AG04450 (cell line): ENCODE results near the gene AAGAB. TPM values are rescaled to one million over a fixed set of nuclear protein-coding genes. Genes with fewer than 3 reads are reported as not detected.

ENCODE experiments used
- CTCF ChIA-PET: fragments of 300-600, 350-600 bp; formaldehyde crosslinking; extraction: SDS; loops from one replicate; lab custom pipeline; 2022; ENCODE audit warnings: antibody characterized with exemption, inconsistent platforms; lab: Charles Lee
- POLR2A ChIA-PET: fragments of 350-600 bp; formaldehyde crosslinking; extraction: SDS; loops from one replicate; lab custom pipeline; 2021; ENCODE audit warnings: antibody characterized with exemption, inconsistent platforms; lab: Yijun Ruan, JAX
- DNase-seq: peaks from one replicate; pipeline ENCODE4 v3.0.0-alpha.2; 2011; ENCODE audit warnings: low read depth, low spot score
- H3K27ac ChIP-seq: one replicate; pipeline ENCODE4 v1.5.1; 2012; ENCODE audit warnings: low read depth, low read length, control low read depth
- H3K27me3 ChIP-seq: one replicate; pipeline ENCODE4 v1.6.0; 2012; ENCODE audit warnings: low read length; ENCODE audit not compliant: control insufficient read depth, insufficient read depth
- H3K4me3 ChIP-seq: 2 replicates; pipeline ENCODE4 v1.5.1; 2011; ENCODE audit warnings: mild to moderate bottlenecking, low read depth, low read length, control low read depth
- H3K9me3 ChIP-seq: 2 replicates; pipeline ENCODE4 v1.5.1; 2012; ENCODE audit warnings: low read length; ENCODE audit not compliant: control insufficient read depth, insufficient read depth
- CTCF ChIP-seq: IDR thresholded peaks from 2 replicates; pipeline ENCODE4 v1.5.1; 2011; ENCODE audit warnings: low read depth, low read length, control low read depth, inconsistent platforms
- polyA plus RNA-seq: library from polyadenylated mRNA; depleted of rRNA; stranded (reverse); fragments of >200 nt; gene quantifications from 2 replicates; pipeline ENCODE4 v1.2.3, GENCODE V29; 2011

The AAGAB gene
- polyA plus RNA-seq, 1 experiment: 58.0 TPM

- Histone ChIP-seq H3K9me3 (no peaks in the 10 kb centered on the region; the same call in 1 of the 2 replicates), H3K27me3 (no peaks in the 10 kb centered on the region), H3K4me3 (no peak overlapping the region), H3K27ac (peak overlapping the region; percentile 31)
- TF ChIP-seq CTCF: no peak
- DNase-seq: no peak
- ChIA-PET CTCF (no interaction called here), POLR2A (interaction anchor here (0.7 kb wide), 1 partner anchor 97 kb away, joined by 6 read pairs; no protein-coding TSS in a partner anchor)
These were observed 91.3 kb downstream of the AAGAB start for GRCh38 chr15:67163180-67163579.

GRCh38 chr15:67161881-67162280 lies 92.6 kb downstream of the AAGAB start:
- no peaks in the 10 kb centered on the region; the same call in 1 of the 2 replicates for H3K9me3 ChIP-seq
- no peak overlapping the region for H3K4me3 ChIP-seq
- ChIA-PET POLR2A (no interaction called here), CTCF (interaction anchor here (1.2 kb wide), 1 partner anchor 19 kb away, joined by 3 read pairs; no protein-coding TSS in a partner anchor)
- no peaks in the 10 kb centered on the region for H3K27me3 ChIP-seq
- peak overlapping the region; percentile 31 for H3K27ac ChIP-seq
- DNase-seq: no peak
- TF ChIP-seq CTCF: no peak

DNA sequence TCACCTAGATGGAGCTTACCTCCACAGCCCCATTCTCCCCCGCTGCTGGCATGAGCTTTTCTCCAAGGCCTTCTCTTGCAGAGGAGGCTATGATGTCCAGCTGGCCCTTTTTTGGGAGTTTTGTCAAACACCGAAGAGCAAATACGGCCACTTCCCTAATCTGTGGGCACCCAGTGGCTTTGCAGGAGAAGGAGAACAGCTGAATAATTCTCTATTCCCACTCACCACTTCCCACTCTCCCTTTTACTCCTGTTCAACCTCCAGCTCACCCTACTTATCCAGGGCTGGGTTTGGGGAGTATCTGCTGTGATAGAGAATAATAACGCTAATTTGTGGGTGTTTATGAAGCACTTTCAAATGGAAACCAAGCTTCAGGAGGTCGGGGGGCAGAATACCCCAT lies 93.0 kb downstream of the AAGAB start:
- Histone ChIP-seq H3K9me3 (no peaks in the 10 kb centered on the region; the same call in 1 of the 2 replicates), H3K4me3 (no peak overlapping the region), H3K27ac (peak overlapping the region; percentile 31), H3K27me3 (no peaks in the 10 kb centered on the region)
- DNase-seq: no peak
- POLR2A ChIA-PET: no interaction called here
- CTCF ChIA-PET: interaction anchor here (1.2 kb wide), 1 partner anchor 18 kb away, joined by 3 read pairs; no protein-coding TSS in a partner anchor
- TF ChIP-seq CTCF: no peak

DNA sequence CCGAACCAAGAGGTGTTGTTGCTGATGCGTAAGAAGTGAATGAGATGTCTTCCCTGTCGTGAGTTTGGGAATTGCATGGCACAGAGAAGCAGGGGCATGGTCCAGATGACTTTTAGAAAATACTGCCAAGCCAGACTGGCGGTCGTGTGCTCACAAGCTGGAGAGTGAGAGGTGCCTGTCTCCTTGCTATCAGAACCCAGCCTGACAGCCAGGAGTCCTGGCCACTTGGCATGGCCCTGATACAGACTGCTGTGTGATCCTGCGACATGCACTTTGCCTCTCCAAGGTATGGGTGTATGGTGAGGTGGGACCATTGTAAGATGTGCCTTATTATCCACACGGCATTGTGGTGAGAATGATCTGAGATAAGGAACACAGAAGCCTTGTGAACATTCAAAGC lies 96.1 kb downstream of the AAGAB start:
- CTCF ChIA-PET: no interaction called here
- DNase-seq: no peak
- TF ChIP-seq CTCF: no peak
- Histone ChIP-seq H3K9me3 (no peaks in the 10 kb centered on the region), H3K27ac (peak overlapping the region; percentile 11), H3K27me3 (no peaks in the 10 kb centered on the region), H3K4me3 (no peak overlapping the region)
- POLR2A ChIA-PET: no interaction called here

DNA sequence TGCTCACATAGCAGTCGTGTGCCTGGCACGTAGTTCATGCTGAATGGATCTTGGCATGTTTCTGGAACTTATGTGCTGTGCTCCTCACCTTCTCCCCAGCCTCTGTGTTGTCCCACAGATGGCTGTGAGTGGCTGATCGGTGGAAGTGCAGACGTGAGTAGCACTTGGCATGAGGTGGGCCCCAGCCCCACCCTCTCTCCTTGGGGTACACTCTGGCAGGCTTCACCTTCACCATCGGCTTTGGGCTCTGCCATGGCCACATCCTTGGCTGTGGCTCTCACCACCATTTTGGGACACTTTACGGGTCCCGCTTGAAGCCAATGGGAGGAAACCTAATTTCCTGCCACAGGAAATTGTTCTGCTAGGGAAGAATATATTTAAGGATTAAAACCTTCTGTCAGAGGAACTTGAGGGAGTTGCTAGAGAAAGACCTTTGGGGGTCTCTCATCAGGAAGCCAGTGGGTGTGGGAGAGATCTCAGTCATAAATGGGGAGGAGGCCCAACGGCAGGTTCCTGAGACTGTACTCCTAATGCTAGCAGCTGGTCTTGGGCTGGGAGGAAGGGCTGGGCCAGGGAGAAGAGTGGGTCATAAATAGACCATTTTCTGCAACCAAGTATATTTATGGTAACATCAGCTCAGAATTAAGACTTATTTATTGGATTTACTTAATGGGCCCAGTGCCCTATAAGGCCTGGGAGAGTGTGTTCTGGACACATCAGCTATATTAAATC lies 96.8 kb downstream of the AAGAB start:
- CTCF ChIA-PET: no interaction called here
- H3K27ac ChIP-seq: peak overlapping the region; percentile 47

More for the DNA sequence above, 96.8 kb downstream of the AAGAB start:
- no peak overlapping the region for H3K4me3 ChIP-seq
- no peaks in the 10 kb centered on the region for H3K9me3 ChIP-seq
- no peak for TF ChIP-seq CTCF
- no peak for DNase-seq
- H3K27me3 ChIP-seq: no peaks in the 10 kb centered on the region
- POLR2A ChIA-PET: no interaction called here
